Liver (tissue), 3 donors: ENCODE data around the gene MAP2K6.

Experiments used
- CTCF ChIP-seq: fragments of 150-350 bp; IDR thresholded peaks from 2 replicates; pipeline ENCODE4 v1.5.1; 2017; ENCODE audit warnings: improper control_type of control experiment, low read depth, low read length; ENCODE audit not compliant: missing input control
- EGR1 ChIP-seq, 2 donors: IDR thresholded peaks; 2 replicates each; pipeline ENCODE4 v1.6.1; 2016 to 2018; ENCODE audit warnings: antibody characterized with exemption in 2 of 2, low read depth in 2 of 2
- GABPA ChIP-seq, 2 donors: IDR thresholded peaks in 1 of 2; conservative IDR thresholded peaks in 1 of 2; 2 replicates each; pipeline ENCODE4 v1.6.1; 2016; ENCODE audit warnings: antibody characterized with exemption in 2 of 2, mild to moderate bottlenecking in 1 of 2, moderate library complexity in 1 of 2
- HNF4A ChIP-seq, 2 donors: conservative IDR thresholded peaks; 2 replicates each; pipeline ENCODE4 v1.6.1; 2016; ENCODE audit warnings: antibody characterized with exemption in 2 of 2, mild to moderate bottlenecking in 2 of 2
- JUND ChIP-seq, 2 donors: IDR thresholded peaks; 2 replicates each; pipeline ENCODE4 v1.6.1; 2016; ENCODE audit warnings: antibody characterized with exemption in 2 of 2
- MAX ChIP-seq: IDR thresholded peaks from 2 replicates; pipeline ENCODE4 v1.6.1; 2016; ENCODE audit warnings: antibody characterized with exemption
- REST ChIP-seq: IDR thresholded peaks from 2 replicates; pipeline ENCODE4 v1.6.1; 2016; ENCODE audit warnings: antibody characterized with exemption, mild to moderate bottlenecking
- SP1 ChIP-seq: IDR thresholded peaks from 2 replicates; pipeline ENCODE4 v1.6.1; 2018; ENCODE audit warnings: antibody characterized with exemption, mild to moderate bottlenecking
- TAF1 ChIP-seq: conservative IDR thresholded peaks from 2 replicates; pipeline ENCODE4 v1.6.1; 2016; ENCODE audit warnings: antibody characterized with exemption, mild to moderate bottlenecking
- donor health status: healthy.
- donor health status: healthy.

- no peak for TF ChIP-seq JUND (IDR thresholded peaks at IDR 0.05)
- TF ChIP-seq CTCF: no peak
- no peak for TF ChIP-seq EGR1 (IDR thresholded peaks at IDR 0.05; ENCODE audit: low read depth in 2 of 2)
- TF ChIP-seq HNF4A (conservative IDR thresholded peaks at IDR 0.05): no peak
- TF ChIP-seq SP1: no peak
- TF ChIP-seq MAX: no peak
- TF ChIP-seq GABPA (IDR thresholded peaks at IDR 0.05 in 1 of 2, conservative IDR thresholded peaks at IDR 0.05 in 1 of 2): no peak
- no peak for TF ChIP-seq REST
- no peak for TF ChIP-seq TAF1
These were observed 98.4 kb downstream of the MAP2K6 start for GRCh38 chr17:69512946-69513345.
